Colonic mucosa (tissue), 4 donors: ENCODE measurements around the gene BLTP1. TPM values are rescaled to one million over a fixed set of nuclear protein-coding genes. Genes with fewer than 3 reads are reported as not detected.

Experiments used
- DNase-seq: peaks from one replicate; pipeline ENCODE4 v3.0.0-alpha.2; 2020
- H3K27ac ChIP-seq: fragments of 200-600 bp; one replicate; pipeline ENCODE4 v1.8.0; 2021
- H3K27me3 ChIP-seq: fragments of 200-600 bp; one replicate; pipeline ENCODE4 v1.8.0; 2021
- H3K36me3 ChIP-seq: fragments of 200-600 bp; one replicate; pipeline ENCODE4 v1.8.0; 2021
- H3K4me1 ChIP-seq: fragments of 200-600 bp; one replicate; pipeline ENCODE4 v1.8.0; 2021; ENCODE audit warnings: mild to moderate bottlenecking
- H3K4me3 ChIP-seq: fragments of 200-600 bp; one replicate; pipeline ENCODE4 v1.8.0; 2021
- H3K9ac ChIP-seq, 2 donors: one replicate each; pipeline ENCODE4 v1.7.0; 2013; ENCODE audit warnings: control low read depth in 2 of 2, low read depth in 2 of 2, low read length in 2 of 2
- H3K9me3 ChIP-seq: fragments of 200-600 bp; one replicate; pipeline ENCODE4 v1.8.0; 2021
- intact Hi-C: fragments of 100-400 bp; cut with DNase I; formaldehyde crosslinking; loops from one replicate; pipeline ENCODE4 v1.14.1; 2022
- total RNA-seq, 2 donors: library from RNA; stranded (reverse); fragmentation: NEBNext Ultra II Directional in 1 of 2; extraction: Animal tissue kit (Norgen Biotek cat#: 25700) in 1 of 2; gene quantifications; one replicate each; pipeline ENCODE4 v1.2.1, GENCODE V29; 2021
- TF ChIP-seq, protein P1 (sequence below): fragments of 200-600 bp; IDR thresholded peaks from one replicate; pipeline ENCODE4 v1.8.0; 2022; ENCODE audit warnings: antibody characterized with exemption, mild to moderate bottlenecking
- donor health status: healthy.
- donor health status: DM: no; HTN: no; CAD: no.
- donor health status: DM: no; HTN: no; CAD: no.

The BLTP1 gene
- total RNA-seq, 2 donors from 2014 or later: 47.8 to 80.1 TPM

DNA sequence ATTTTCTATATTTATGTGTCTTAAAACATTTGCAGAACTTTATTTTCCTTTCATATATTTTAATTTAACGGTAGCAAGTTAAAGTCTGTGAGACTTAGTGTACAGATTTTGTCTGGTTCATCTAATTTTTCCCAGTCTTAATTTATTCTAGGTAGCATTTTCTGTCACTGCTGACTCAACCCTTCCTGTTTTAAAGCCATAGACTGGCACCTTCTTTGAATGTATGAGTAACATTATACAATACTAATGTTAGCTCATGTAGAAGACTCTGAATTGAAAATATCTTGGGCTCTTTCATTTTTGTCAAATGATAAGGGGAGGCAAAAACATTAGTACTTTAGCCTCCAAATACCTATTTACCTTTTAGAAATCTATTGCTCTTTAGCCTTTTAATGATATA lies 43.6 kb downstream of the BLTP1 start:
- no peaks in the 10 kb centered on the region for H3K4me1 ChIP-seq
- TF ChIP-seq, protein P1, sequence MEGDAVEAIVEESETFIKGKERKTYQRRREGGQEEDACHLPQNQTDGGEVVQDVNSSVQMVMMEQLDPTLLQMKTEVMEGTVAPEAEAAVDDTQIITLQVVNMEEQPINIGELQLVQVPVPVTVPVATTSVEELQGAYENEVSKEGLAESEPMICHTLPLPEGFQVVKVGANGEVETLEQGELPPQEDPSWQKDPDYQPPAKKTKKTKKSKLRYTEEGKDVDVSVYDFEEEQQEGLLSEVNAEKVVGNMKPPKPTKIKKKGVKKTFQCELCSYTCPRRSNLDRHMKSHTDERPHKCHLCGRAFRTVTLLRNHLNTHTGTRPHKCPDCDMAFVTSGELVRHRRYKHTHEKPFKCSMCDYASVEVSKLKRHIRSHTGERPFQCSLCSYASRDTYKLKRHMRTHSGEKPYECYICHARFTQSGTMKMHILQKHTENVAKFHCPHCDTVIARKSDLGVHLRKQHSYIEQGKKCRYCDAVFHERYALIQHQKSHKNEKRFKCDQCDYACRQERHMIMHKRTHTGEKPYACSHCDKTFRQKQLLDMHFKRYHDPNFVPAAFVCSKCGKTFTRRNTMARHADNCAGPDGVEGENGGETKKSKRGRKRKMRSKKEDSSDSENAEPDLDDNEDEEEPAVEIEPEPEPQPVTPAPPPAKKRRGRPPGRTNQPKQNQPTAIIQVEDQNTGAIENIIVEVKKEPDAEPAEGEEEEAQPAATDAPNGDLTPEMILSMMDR: no peak
- DNase-seq: no peak
- H3K4me3 ChIP-seq: no peak overlapping the region
- H3K9me3 ChIP-seq: no peaks in the 10 kb centered on the region
- no peak overlapping the region for H3K27ac ChIP-seq
- H3K9ac ChIP-seq: no peak overlapping the region
- no peaks in the 10 kb centered on the region for H3K27me3 ChIP-seq
- intact Hi-C loops: no loop called here
- no peaks in the 10 kb centered on the region for H3K36me3 ChIP-seq

Other genes with a start within 250 kb of the BLTP1 start
- under 1 TPM in 1 of 2 donors, not detected in 1; 0.15 TPM for gene TRPC3, start 200.3 kb upstream of the BLTP1 start, total RNA-seq
- not detected for gene ADAD1, start 226.7 kb downstream of the BLTP1 start, total RNA-seq